Activated T-helper 1 cell treated with anti-CD3 and anti-CD28 coated beads, Interleukin-2, amount 50 U/mL, for 16 hours (primary cell): Measurements from ENCODE around the gene LTN1.
"Not testable (repeated sequence)": the region's sequence is repeated elsewhere in the genome, so short reads cannot be mapped to it uniquely, and the experiment has no call there.

Experiments
- DNase-seq, 2 donors: peaks; one replicate each; pipeline ENCODE4 v3.0.0-alpha.2; 2020; ENCODE audit warnings: low read depth in 1 of 2, low spot score in 1 of 2

LTN1 gene

GRCh38 chr21:28992526-28993292 lies at the start of gene LTN1:
LTN1 (minus strand) TSS chr21:28992877; CDS start chr21:28992805, 72 bp downstream.
- DNase-seq, result peak; percentile 97 to 99

GRCh38 chr21:29034678-29035077 lies 42.0 kb upstream of the LTN1 start:
- DNase-seq, result no peak

GRCh38 chr21:29033871-29034270 lies 41.2 kb upstream of the LTN1 start:
- no peak for DNase-seq

DNA sequence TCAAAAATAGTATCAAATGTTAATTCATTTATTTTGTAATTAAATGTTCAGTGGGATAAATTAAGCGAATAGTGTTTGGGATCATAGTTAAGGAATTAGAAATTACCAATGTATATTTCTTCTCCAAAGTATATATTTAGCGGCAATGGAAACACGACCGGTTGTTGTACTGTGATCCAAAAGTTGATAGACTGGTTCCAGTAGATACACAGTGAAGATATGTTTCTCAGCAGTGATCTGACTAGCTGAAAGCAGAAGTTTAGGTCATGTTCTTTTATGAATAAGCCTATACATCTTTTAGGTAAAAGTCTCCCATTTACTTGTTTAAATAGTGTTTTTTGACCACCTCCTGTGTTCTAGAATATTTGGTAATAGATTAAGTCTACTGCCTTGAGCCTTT lies 40.6 kb upstream of the LTN1 start:
- no peak for DNase-seq

- no peak for DNase-seq
Measured at GRCh38 chr21:29030909-29031308, 38.2 kb upstream of the LTN1 start.

GRCh38 chr21:29029524-29029923 lies 36.8 kb upstream of the LTN1 start:
- DNase-seq, result no peak

DNA sequence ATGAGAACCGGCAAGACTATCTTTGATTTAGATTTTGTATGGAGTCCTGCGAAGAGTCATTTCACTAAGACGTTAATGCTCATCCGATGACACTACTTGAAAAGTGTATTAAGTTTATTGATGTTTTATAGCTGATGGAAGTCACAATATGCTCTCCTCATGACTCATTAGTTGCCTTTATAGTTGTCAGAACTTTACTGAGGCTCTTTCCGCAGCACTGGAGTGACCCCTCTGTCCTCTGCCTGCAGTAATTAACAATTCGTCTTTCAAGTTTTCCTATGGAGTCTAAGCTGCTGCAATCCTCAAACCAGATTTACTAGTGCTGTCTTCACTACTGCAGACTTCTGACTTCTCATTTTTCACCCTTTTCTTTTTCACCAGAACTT lies 32.6 kb upstream of the LTN1 start:
- DNase-seq, result no peak

- peak; percentile 85 to 88 for DNase-seq
Measured at GRCh38 chr21:29024474-29025327, 32.0 kb upstream of the LTN1 start, which contains the start of gene USP16. USP16 (plus strand) TSS chr21:29024668; CDS start chr21:29027914, 3,246 bp downstream.

GRCh38 chr21:29022166-29022565 lies 29.5 kb upstream of the LTN1 start:
- no peak for DNase-seq

- DNase-seq, result no peak
Measured at GRCh38 chr21:29018540-29018939, 25.9 kb upstream of the LTN1 start.

DNA sequence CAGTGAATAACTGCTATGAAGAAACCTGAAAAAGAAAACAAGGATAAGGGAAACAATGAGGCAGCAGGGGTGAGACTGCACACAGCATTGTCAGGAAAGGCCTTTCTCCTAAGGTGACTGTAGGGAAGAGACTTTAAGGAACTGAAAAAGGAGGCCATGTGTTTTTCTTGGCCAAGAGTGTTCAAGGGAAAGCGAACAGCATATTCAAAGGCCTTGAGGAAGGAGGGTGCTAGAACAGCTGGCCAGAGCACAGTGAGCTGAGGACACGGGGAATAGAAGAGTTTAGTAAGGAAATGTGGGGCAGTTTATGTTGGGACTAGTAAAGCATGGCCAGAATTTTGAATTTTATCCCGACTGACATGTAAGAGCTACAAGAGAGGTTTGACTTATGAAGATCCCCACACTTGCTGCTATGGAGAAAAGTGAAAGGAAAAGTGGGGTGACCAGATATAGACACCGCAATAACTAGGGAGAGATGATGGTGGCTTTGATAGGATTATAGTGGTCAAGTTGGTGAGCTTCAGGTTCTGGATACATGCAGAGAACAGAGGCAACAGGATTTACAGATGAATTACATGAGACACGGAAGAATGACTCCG lies 25.1 kb upstream of the LTN1 start:
- no peak for DNase-seq

DNA sequence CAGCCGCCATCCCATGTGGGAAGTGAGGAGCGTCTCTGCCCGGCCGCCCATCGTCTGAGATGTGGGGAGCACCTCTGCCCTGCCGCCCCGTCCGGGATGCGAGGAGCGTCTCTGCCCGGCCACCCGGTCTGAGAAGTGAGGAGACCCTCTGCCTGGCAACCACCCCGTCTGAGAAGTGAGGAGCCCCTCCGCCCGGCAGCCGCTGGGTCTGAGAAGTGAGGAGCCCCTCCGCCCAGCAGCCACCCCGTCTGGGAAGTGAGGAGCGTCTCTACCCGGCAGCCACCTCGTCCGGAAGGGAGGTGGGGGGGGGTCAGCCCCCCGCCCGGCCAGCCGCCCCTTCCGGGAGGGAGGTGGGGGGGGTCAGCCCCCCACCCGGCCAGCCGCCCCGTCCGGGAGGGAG lies 18.6 kb upstream of the LTN1 start:
- DNase-seq, result not testable (repeated sequence)

DNA sequence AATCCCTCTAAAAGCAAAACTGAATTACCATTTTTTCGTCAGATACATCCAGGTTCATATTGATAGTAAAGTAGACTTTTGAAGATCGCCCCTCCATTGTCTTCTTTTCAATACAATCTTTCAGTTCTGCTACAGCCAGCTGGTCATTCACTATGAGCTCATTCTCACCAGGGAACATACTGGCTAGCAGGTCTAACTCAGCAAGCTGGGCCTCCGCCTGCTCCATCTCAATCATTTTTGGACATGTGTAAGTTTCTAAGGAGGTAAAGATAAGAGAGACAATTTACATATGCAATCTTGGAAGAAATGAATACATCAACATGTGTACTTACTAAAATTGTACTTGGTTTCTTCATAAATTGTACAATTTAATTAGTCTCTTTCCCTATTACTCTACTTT lies 15.7 kb upstream of the LTN1 start:
- DNase-seq, result no peak

GRCh38 chr21:29007810-29008209 lies 15.1 kb upstream of the LTN1 start:
- DNase-seq, result no peak

DNA sequence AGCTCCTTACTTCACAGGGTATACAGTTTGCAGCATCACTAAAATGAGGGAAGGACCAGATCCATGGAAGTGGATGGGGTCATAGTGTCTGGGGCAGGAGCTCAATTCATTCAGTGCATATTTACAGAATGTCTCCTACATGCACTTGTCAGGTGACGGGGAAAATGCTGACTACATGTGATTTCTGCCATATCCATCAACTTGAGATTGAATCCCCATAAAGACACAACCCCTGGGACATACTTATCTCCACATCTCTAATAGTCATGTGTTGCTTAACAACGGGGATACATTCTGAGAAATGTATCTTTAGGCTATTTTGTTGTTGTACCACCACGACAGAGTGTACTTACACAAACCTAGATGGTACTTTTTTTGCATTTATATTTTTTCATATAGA lies 14.5 kb upstream of the LTN1 start:
- DNase-seq, result no peak

- DNase-seq, result no peak
Measured at GRCh38 chr21:29005696-29006095, 13.0 kb upstream of the LTN1 start.

GRCh38 chr21:29002442-29003144 lies 9.9 kb upstream of the LTN1 start:
- DNase-seq, result peak; percentile 92 to 93

- no peak for DNase-seq
Measured at GRCh38 chr21:28993293-28993629, 584 bp upstream of the LTN1 start.

DNA sequence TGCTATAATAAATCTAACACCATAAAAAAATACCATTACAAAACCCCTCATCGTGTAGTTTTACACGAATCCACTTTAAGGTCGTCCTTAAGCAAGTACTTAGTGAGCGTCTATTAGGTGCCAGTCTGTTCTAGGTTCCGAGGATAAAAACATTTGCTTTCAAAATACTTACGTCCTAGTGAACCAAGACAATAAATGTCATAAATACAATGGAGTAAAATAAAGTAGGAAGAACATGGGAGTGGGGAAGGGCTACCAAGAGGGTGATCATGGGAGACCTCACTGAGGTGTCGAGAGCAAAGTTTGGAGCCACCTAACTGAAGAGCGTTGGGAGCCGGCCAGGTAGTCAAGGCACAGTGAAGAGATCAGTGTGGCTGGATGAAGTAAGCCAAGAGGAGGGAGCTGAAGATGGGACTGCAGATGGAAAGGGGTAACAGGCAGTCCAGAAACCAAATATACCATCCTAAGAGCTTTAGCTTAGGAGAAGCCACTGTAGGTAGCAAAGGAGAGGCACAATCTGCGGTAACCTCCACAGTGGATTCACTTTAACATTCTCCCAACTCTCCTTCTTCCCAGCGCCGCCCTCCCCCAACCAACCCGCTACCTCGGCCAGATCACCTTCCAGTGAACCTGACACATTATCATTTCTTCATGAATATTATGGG lies 684 bp downstream of the LTN1 start:
- no peak for DNase-seq

DNA sequence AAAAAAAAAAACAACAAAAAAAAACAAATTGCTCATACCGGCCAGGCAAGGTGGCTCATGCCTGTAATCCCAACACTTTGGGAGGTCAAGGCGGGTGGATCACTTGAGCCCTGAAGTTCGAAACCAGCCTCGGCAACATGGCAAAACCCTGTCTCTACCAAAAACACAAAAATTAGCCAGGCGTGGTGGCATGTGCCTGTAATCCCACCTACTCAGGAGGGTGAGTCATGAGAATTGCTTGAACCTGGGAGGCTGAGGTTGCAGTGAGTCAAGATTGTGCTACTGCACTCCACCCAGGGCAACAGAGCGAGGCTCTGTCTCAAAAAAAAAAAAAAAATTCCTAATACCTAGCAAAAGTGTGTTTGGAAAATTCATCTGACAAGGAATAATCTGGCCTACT lies 4.5 kb downstream of the LTN1 start:
- DNase-seq, result not testable (repeated sequence)

DNA sequence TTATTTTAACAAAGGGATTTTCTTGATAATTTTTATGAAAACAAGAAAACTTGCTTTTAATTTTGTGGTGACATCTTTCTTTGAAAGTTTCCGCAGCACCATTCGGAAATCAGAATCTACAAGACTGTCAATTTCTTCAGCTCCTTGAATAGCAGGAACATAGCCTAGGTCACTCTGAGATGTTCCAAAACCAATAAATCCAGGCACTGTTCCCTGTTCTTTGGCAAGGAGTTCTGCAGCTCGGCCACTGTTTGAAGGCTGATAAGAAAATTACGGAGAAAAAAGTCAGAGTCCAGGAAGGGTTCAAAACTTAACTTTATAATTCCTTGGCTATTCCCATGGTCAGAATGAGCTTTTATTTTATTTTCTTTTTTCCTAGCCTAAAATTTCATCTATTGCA lies 6.0 kb downstream of the LTN1 start:
- no peak for DNase-seq
